ENCODE data around the gene AKR1C2.
"Not testable (repeated sequence)": the region's sequence is repeated elsewhere in the genome, so short reads cannot be mapped to it uniquely, and the experiment has no call there.

The AKR1C2 gene

GRCh38 chr10:4953405-4953804, 50.3 kb downstream of the AKR1C2 start:
- DNase-seq, result no peak

DNA sequence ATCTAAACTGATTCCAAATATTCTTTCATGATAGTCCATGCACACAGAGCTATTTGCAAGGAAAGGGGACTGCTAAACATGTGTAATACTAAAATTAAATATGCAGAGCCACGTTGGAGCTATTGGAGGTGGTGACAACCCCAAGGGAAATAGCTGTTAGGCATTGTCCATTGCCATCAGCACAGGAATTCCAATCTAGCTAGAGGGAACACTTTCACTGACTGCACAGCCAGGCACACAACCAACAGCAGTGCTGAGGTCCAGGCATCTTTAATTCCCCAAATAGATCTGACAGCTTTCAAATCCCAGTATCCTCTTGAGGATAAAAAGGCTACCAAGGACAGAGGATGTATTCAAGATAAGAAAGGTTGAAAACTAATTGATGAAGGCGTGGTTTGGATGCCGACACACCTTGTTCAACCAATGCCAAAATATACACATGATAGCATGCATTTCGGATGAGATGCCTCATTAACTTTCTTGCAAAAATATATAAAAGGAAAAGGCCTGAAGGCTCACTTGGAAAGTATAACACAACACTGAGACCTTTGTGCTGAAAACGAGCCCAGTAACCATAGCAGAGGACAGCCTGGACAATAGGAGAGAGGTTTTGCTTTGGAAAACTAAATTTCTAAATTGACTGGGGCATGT, 52.0 kb downstream of the AKR1C2 start:
- DNase-seq, result not testable (repeated sequence)

- no peak for DNase-seq
These were observed 55.7 kb downstream of the AKR1C2 start for GRCh38 chr10:4947635-4948596.

GRCh38 chr10:4947039-4947634, 56.5 kb downstream of the AKR1C2 start:
- no peak for DNase-seq

GRCh38 chr10:4945766-4946717, 57.6 kb downstream of the AKR1C2 start:
- no peak for DNase-seq

DNA sequence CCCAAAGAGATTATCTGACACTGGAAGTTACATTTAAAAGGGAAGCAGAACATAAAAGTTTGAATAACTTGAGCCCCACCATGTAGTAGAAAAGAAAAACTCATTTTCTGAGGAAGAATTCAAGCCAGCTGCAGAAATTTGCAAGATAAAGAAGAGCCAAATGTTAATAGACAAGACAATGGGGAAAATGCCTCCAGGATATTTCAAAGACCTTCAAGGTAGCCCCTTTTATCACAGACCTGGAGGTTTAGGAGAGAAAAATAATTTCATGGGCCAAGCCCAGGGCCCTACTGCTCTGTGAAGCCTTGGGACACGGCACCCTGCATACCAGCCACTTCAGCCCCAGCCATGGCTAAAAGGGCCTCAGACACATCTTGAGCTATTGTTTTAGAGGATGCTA, 58.8 kb downstream of the AKR1C2 start:
- no peak for DNase-seq

DNA sequence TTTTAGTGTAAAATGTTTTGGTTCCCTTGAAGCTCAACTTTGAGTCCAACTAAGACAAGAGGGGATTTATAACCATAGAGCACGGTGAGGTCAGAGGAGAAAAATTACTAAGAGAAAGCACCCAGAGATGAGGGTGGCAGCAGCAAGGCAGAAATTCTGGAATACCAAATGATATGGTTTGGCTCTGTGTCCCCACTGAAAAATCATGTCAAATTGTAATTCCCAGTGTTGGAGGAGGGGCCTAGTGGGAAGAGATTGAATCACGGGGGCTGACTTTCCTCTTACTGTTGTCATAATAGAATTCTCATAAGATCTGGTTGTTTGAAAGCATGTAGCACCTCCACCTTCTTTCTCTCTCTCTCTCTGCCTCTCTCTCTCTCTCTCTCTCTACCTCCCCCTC, 59.8 kb downstream of the AKR1C2 start:
- no peak for DNase-seq

DNA sequence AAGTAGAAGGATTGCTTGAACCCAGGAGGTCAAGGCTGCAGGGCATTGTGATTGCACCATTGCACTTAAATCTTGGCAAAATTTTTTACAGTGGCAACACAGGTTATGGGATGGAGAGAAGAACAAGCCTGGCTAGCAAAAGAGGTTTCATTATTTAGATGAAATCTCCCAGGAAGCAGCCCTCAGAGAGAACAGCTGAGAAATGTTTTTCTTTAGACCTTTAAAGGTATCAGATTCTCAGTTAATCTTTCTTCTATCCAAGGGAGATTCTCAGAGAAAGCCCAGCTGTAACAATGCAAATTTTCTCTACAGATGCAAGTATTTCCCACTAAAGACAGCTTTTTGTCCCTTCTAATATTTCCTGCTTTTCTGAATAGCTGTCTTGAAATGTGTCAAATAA, 60.2 kb downstream of the AKR1C2 start:
- DNase-seq, result not testable (repeated sequence)

GRCh38 chr10:4942931-4943330, 60.7 kb downstream of the AKR1C2 start:
- not testable (repeated sequence) for DNase-seq

DNA sequence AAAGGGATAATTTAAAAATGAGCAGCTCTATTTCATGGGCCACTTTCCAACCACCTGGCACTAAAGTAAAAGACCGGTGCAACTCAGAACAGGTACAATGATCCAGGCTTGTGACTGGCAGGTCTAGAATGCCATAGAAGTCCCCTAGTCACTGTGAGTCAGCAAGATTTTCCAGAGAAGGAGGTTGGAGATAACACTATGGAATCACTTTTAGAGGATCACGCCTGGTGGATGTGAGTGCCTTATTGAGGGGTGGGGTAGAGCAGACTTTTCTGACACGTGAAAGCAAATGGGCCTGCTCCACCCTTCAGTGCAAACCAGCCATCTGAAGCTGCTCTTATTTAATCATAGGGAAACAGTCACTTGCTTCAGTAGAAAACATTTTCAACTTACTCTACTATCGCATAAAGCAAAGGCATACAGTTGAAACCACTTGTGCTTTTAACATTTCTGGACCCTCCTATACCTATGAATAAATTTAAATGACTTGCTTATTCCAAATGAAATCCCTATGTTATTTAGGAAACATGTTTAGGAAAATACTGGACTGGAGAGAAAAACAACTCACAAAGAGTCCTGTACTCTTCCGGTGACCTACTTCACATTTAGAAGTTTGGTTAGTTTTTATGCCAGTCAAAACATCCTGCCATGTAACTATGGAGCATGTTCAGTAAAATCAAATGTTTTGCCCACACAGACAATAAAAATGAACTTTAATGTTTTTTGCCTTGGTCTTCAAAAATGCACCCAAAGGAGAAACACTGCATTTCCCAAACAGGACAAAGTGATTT, 61.9 kb downstream of the AKR1C2 start:
- no peak for DNase-seq

GRCh38 chr10:4940909-4941308, 62.7 kb downstream of the AKR1C2 start:
- DNase-seq, result not testable (repeated sequence)

- DNase-seq, result not testable (repeated sequence)
These were observed 63.6 kb downstream of the AKR1C2 start for GRCh38 chr10:4940073-4940428.

DNA sequence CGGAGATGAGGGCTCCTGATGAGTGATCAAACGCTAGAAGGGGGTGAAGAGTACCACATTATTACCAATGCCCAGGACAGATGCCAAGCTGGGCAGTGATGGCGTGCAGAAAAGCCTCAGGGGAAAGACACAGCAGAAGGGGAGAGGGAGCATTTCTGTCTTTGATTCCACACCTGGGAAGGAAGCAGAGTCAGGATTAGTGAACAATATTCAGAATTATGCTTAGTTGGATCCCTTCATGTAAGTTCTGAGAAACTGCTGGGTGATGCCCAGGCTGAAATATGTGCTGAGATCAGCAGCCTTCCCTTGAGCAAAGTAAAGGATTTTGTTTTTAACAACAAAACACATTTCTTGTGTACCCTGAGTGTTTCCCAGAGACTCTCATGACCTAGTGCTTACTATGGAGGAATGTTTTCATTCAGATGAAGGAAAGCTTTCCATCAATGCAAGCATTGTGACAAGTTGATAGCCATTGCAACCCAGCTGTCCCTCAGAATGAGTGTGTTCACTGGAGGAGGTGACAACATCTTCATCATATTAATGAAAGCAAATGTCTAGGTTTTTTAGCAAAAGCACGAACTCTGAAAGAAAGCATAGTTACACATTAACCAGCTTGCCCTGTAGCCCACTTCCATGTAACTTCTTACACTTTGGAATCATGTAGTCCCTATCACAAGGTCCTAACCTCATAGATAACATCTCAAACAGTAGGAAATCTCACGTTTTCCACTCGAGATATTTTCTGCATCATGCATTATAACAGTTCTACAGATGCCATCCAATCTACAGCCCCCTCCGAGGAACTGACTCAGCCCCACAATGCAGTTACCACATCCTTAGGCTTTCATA, 64.2 kb downstream of the AKR1C2 start:
- DNase-seq, result no peak

All from NCI-H1048 (cell line).